Measurements from ENCODE around the gene LORICRIN. TPM values are rescaled to one million over a fixed set of nuclear protein-coding genes. Genes with fewer than 3 reads are reported as not detected.

LORICRIN gene
- total RNA-seq, 2 experiments from 2014 or later = not detected

GRCh38 chr1:153231785-153232184 lies 27.7 kb upstream of the LORICRIN start:
- ChIA-PET CTCF (no interaction called here), POLR2A (no interaction called here)
- H3K27me3 Mint-ChIP-seq = peaks cover 34% of the 10 kb centered on the region
- H3K9me3 ChIP-seq (ENCODE audit: control insufficient read depth in 1 of 2, insufficient read depth in 1 of 2, low read length in 2 of 2) = no peaks in the 10 kb centered on the region
- no peak overlapping the region for H3K27ac Mint-ChIP-seq
- no peaks in the 10 kb centered on the region for H3K4me1 Mint-ChIP-seq (ENCODE audit: low read depth)
- H3K4me3 Mint-ChIP-seq = no peak overlapping the region
- ATAC-seq (ENCODE audit: poor library complexity) (no peak), DNase-seq (no peak)
- H3K36me3 Mint-ChIP-seq (ENCODE audit: low read depth) = no peaks in the 10 kb centered on the region
- H3K9me3 Mint-ChIP-seq = no peaks in the 10 kb centered on the region
- intact Hi-C loops (cut with DNase I, micrococcal nuclease) = no loop called here
- no peaks in the 10 kb centered on the region for H3K36me3 ChIP-seq (ENCODE audit: insufficient read depth, low read length)
- no peak overlapping the region for H3K27ac ChIP-seq (ENCODE audit: low read depth in 1 of 2, low read length in 2 of 2)
- H3K27me3 ChIP-seq (ENCODE audit: control insufficient read depth in 1 of 2, insufficient read depth in 2 of 2, low read length in 2 of 2) = peaks cover 0 to 14% of the 10 kb centered on the region in 2 experiments
- H3K4me1 ChIP-seq (ENCODE audit: insufficient read depth, low read length) = no peaks in the 10 kb centered on the region
- TF ChIP-seq, protein P1, sequence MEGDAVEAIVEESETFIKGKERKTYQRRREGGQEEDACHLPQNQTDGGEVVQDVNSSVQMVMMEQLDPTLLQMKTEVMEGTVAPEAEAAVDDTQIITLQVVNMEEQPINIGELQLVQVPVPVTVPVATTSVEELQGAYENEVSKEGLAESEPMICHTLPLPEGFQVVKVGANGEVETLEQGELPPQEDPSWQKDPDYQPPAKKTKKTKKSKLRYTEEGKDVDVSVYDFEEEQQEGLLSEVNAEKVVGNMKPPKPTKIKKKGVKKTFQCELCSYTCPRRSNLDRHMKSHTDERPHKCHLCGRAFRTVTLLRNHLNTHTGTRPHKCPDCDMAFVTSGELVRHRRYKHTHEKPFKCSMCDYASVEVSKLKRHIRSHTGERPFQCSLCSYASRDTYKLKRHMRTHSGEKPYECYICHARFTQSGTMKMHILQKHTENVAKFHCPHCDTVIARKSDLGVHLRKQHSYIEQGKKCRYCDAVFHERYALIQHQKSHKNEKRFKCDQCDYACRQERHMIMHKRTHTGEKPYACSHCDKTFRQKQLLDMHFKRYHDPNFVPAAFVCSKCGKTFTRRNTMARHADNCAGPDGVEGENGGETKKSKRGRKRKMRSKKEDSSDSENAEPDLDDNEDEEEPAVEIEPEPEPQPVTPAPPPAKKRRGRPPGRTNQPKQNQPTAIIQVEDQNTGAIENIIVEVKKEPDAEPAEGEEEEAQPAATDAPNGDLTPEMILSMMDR (IDR thresholded peaks at IDR 0.05) = no peak
- H3K4me3 ChIP-seq (ENCODE audit: low read length) = no peak overlapping the region

DNA sequence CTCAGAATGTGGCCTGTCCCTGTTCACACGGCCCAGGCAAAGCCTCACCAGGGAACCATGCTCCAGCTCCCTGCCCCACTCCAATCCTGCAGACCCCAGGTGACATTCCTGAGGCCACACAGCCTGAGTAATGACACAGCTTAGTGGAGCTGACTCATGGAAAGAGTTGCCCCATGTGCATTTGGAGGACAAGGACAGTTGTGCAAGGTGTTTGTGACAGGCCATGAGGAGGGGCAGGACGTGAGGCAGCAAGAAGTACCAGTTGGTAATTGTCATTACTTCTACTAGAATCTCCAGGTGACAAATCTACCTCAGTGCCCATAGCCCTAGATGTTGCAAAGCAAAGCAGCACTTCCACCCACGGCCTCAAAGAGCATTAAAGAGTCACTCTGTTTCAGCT lies 26.9 kb upstream of the LORICRIN start:
- Histone ChIP-seq H3K27ac (ENCODE audit: low read depth in 1 of 2, low read length in 2 of 2) (no peak overlapping the region), H3K36me3 (ENCODE audit: insufficient read depth, low read length) (no peaks in the 10 kb centered on the region), H3K4me3 (ENCODE audit: low read length) (no peak overlapping the region), H3K9me3 (ENCODE audit: control insufficient read depth in 1 of 2, insufficient read depth in 1 of 2, low read length in 2 of 2) (no peaks in the 10 kb centered on the region), H3K27me3 (ENCODE audit: control insufficient read depth in 1 of 2, insufficient read depth in 2 of 2, low read length in 2 of 2) (peaks cover 0 to 8% of the 10 kb centered on the region in 2 experiments), H3K4me1 (ENCODE audit: insufficient read depth, low read length) (no peaks in the 10 kb centered on the region)
- intact Hi-C loops (cut with DNase I, micrococcal nuclease) = no loop called here
- H3K4me1 Mint-ChIP-seq (ENCODE audit: low read depth) = no peaks in the 10 kb centered on the region
- ATAC-seq (ENCODE audit: poor library complexity) = no peak
- no peak overlapping the region for H3K27ac Mint-ChIP-seq
- H3K36me3 Mint-ChIP-seq (ENCODE audit: low read depth) = no peaks in the 10 kb centered on the region
- H3K27me3 Mint-ChIP-seq = peaks cover 34% of the 10 kb centered on the region
- TF ChIP-seq, protein P1 (IDR thresholded peaks at IDR 0.05) = no peak
- no peaks in the 10 kb centered on the region for H3K9me3 Mint-ChIP-seq
- DNase-seq = peak in 2 of 14 experiments; percentile 10 to 21
- POLR2A ChIA-PET = no interaction called here
- CTCF ChIA-PET = no interaction called here
- no peak overlapping the region for H3K4me3 Mint-ChIP-seq

DNA sequence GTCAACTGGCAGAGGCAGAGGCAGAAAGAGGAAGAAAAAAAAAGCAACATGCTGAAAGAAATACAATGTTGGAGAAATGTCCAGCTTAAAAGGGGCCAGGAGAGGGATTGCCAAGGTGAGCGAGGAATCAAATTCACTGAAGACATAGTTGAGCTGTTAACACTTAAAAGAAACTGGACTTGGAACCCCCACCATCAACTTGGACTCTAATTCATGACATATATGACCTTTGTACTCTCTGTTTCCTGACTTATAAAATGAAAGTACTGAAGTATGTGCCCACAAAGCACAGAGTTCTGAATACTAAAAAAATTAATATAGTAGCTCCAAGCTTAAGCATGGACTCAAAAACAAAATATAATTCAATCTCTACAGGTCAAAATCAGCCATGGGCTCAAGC lies 26.0 kb upstream of the LORICRIN start:
- H3K4me1 ChIP-seq (ENCODE audit: insufficient read depth, low read length) = no peaks in the 10 kb centered on the region
- H3K27ac ChIP-seq (ENCODE audit: low read depth in 1 of 2, low read length in 2 of 2) = no peak overlapping the region
- peaks cover 0 to 9% of the 10 kb centered on the region in 2 experiments for H3K27me3 ChIP-seq (ENCODE audit: control insufficient read depth in 1 of 2, insufficient read depth in 2 of 2, low read length in 2 of 2)
- TF ChIP-seq, protein P1 (IDR thresholded peaks at IDR 0.05) = no peak
- Mint-ChIP-seq H3K36me3 (ENCODE audit: low read depth) (no peaks in the 10 kb centered on the region), H3K4me1 (ENCODE audit: low read depth) (no peaks in the 10 kb centered on the region), H3K4me3 (no peak overlapping the region), H3K9me3 (no peaks in the 10 kb centered on the region), H3K27me3 (peaks cover 34% of the 10 kb centered on the region), H3K27ac (no peak overlapping the region)
- no peaks in the 10 kb centered on the region for H3K36me3 ChIP-seq (ENCODE audit: insufficient read depth, low read length)
- DNase-seq (no peak), ATAC-seq (ENCODE audit: poor library complexity) (no peak)
- H3K9me3 ChIP-seq (ENCODE audit: control insufficient read depth in 1 of 2, insufficient read depth in 1 of 2, low read length in 2 of 2) = no peaks in the 10 kb centered on the region
- CTCF ChIA-PET = no interaction called here
- POLR2A ChIA-PET = no interaction called here
- H3K4me3 ChIP-seq (ENCODE audit: low read length) = no peak overlapping the region
- intact Hi-C loops (cut with DNase I, micrococcal nuclease) = no loop called here

Data from CD4-positive, alpha-beta T cell (primary cell).